HT-29 (cell line): ENCODE results near the gene TMEM266. TPM values are rescaled to one million over a fixed set of nuclear protein-coding genes. Genes with fewer than 3 reads are reported as not detected.
"Not testable (repeated sequence)": the region's sequence is repeated elsewhere in the genome, so short reads cannot be mapped to it uniquely, and the experiment has no call there.

Source experiments
- DNase-seq: peaks from one replicate; pipeline ENCODE4 v3.0.0-alpha.2; 2015; ENCODE audit warnings: low spot score
- total RNA-seq: library from RNA; depleted of rRNA; stranded (reverse); fragments of >200 nt; shearing (Covaris generic); gene quantifications from 2 replicates; pipeline ENCODE4 v1.2.3, GENCODE V29; 2014; rRNA removed

Gene TMEM266, protein sequence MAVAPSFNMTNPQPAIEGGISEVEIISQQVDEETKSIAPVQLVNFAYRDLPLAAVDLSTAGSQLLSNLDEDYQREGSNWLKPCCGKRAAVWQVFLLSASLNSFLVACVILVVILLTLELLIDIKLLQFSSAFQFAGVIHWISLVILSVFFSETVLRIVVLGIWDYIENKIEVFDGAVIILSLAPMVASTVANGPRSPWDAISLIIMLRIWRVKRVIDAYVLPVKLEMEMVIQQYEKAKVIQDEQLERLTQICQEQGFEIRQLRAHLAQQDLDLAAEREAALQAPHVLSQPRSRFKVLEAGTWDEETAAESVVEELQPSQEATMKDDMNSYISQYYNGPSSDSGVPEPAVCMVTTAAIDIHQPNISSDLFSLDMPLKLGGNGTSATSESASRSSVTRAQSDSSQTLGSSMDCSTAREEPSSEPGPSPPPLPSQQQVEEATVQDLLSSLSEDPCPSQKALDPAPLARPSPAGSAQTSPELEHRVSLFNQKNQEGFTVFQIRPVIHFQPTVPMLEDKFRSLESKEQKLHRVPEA
- not detected in 2 replicates for total RNA-seq

DNA sequence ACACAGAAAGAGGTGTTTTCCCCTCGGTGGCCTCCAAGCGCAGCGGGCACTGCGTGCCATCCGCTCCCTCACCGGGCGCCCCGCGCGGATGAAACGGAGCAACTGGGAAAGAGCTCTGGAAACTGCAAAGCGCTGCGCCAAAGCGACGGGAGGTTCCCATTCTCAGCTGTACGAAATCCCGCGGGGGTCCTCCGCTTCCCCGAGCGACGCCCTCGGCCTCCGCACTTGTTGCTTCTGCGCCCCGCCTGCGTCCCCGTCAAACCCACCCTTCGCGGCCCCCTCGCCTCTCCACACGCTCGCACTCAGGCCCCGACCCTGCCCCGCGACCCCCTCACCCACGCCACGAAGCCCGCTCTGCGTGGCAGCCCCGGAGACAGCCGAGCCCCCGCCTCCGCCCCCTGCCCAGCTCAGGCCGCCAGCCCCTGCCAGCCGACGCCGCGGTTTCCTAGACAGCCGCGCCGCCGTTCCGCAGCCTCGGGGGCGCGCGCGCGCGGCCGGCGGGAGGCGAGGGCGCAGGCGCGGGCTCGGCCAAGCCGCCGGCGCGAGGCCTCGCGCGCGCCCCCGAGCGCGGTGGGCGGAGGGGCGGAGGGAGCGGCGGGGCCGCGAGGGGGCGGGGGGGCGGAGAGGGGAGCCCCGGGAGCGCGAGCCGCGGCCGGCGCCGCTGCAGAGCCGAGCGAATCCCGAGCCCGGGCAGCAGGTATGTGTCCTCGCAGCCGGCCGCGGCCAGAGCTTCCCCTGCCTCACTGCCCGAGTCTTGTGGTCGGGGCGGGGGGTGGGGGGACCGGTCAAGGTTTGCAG is at the start of gene TMEM266:
TMEM266 (plus strand) TSS at position 666 of the 798 bp plus-strand sequence. CDS start 74,279 bp downstream, outside the sequence.
- DNase-seq, result peak; percentile 7

DNA sequence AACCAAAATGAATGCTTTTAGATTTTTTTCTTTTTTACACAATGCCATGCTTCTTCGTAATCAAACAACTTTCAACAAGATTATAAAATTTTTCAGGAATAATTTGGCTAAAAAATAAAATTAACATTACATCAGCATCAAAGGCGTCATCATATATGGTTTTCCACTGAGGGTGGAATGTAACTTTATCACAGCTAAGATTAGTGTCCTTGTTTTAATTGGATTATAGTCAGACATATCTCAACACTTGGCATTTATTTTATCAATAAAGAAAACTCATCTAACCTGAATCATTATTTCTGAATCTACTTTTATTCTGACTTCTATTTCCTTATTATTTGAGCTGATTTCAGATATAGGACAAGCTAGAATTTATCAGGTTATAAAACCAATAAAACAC is 49.2 kb upstream of the TMEM266 start:
- DNase-seq, result no peak

DNA sequence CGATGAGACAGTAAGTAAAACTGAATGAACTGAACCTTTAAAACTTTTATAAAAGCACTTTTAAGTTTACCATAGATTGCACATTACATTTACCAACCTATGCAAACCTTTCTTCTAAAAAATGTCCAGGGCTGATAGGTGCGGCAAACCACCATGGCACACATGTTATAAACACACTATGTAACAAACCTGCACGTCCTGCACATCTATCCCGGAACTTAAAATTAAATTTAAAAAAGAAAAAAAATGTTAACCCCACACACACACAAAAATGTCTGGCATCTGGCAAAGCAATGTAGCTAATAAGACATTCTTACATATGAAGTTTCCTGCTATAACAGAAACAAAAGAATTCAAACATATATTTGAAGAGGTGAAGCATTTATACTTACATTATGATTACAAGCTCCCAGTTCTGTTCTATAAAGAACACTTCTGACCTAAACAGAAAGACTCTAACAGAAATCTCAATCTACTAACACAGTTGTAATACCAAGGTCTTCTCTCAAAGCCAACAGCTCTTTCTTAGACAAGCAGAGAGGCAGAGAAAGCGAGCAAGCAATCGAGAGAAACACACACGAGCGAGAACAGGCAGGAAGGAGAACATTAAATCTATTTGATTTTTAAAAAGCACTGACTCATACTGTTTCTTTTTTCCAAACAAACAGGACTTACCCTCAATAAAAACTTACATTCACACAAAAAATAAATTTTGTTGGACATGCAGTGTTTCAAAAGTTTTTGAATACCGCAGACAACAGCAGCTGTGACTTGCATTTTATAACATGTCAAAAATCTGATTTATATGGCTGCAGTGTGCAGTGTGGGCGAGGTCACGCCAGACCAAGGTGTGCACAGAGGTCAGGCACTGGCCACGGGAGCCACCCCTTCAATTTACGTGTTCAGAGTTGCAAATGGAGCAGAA is 47.9 kb upstream of the TMEM266 start, which contains the start of gene NRG4:
NRG4 (minus strand) TSS at position 798 of the 925 bp plus-strand sequence. CDS start 1,194 bp downstream, outside the sequence.
- DNase-seq, result peak; percentile 62

DNA sequence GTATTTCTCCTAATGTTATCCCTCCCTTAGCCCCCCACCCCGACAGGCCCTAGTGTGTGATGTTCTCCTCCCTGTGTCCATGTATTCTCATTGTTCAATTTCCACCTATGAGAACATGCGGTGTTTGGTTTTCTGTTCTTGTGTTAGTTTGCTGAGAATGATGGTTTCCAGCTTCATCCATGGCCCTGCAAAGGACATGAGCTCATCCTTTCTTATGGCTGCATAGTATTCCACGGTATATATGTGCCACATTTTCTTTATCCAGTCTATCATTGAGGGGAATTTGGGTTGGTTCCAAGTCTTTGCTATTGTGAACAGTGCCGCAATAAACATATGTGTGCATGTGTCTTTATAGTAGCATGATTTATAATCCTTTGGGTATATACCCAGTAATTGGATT is 46.3 kb upstream of the TMEM266 start:
- not testable (repeated sequence) for DNase-seq

DNA sequence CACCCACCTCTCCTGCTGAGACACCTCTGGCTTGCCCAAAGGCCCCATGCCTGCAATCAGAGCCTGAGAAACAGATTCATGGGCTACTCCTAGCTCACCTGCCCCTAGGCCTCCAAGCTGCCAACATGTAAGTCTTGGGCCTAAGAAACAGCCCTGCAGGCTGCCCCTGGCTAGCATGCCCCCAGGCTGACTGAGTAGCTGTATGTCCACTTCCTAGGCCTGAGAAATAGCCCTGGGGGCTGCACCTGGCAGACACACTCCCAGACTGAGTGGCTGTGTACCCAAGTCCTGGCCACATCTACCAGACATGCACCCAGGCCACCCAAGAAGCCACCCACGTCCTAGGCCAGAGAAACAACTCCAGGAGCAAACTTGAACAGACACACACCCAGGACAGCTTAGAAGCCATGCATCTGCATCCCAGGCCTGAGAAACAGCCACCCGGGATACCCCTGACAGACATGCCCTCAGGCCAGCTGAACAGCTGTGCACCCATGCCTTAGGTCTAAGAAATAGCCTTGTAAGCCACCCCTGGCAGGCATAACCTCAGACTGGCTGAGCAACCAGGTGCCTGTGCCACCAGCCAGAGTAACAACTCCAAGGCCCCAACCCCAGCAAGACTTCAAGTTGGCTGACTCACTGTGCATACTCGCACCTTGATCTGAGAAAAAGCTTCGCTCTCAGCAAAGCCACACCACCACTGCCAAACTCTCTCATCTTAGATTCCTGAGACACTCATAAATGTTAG is 35.6 kb upstream of the TMEM266 start:
- no peak for DNase-seq

DNA sequence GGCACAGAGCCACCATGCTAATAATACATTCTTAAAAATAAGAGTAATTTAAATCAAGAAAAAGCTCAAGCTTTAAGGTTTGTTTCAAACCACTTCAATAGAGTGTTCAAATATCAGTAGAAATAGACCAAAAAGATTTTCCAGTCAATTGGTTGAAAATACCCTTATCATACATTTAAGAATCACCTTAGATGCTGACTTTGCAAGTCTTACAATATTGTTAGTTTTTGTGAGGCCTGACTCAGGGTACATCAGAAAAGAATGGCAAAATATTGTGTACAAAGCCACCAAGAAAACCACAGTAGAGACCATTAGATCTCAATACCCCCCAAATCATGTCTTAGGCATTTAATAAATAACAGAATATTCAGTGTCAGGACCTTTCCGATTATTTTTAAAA is 27.7 kb upstream of the TMEM266 start:
- no peak for DNase-seq

DNA sequence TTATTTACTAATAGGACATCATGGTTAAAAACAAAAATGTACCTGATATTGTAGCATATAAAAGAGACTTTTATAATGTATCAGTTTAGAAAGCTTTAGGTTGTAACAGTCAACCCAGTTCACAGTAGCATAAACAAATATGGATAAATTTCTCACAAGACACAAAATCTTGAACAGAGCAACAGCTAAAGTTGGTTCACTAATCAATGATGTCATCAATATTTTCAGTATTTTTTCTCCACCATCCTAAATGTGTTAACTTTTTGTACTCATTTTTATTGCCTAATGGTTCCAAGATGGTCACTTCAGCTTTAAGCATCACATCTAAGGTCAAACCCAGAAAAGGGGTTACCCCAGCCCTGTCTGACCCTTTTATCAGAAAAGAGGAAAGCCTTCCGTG is 26.3 kb upstream of the TMEM266 start:
- no peak for DNase-seq

DNA sequence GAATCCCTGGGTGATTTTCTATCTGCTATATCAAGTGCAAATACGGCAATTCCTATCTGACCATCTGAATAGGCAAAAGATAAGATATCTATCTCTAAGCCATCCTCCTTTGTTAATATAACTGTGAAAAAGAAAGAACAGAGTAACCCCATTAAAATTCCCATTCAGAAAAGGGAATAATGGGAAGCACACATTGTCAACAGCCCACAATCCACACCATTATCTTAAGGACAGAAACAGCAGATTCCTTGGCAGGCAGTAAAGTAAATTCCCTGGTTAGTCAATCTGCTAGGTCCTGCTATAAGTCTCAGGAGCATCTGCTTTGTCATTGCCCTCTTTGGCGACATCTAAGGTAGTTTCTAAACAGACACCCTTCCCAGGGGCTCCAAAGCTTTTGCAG is 25.7 kb upstream of the TMEM266 start:
- DNase-seq, result no peak

DNA sequence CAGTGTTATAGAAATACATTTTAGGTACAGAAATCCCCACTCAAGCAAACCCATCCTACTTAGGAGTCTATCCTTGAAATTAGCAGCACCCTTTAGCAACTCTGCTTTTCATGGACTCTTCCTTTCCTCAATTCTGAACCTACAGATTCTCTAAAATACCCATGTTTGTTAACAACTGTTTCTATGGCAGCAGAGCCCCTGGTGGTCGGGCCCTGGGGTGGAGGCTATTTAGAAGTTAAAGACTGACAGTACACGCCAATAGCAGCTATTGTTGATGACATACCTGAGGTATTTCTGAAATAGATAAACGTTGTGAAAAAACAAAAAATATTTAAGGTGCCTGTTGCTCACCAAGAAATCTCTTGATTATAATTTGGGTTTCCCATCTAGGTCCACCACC is 24.2 kb upstream of the TMEM266 start:
- no peak for DNase-seq

DNA sequence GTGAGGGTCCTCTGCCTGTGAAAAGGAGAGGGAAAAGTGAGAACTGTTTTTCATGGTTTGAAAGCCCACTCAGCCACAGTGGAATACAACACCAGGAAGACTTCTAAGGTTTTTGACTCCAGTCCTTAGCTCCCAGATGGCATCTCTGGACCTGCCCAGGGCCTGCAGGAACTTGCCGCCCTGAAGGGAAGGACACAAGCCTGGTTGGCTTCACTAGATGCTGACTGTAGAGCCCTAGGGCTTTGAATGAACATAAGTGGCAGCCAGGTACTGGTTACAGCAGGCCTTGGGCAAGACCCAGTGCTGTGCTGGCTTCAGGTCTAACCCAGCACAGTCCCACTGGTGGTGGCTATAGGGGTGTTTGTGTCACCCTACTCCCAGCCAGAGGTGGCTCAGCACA is 21.3 kb upstream of the TMEM266 start:
- no peak for DNase-seq

DNA sequence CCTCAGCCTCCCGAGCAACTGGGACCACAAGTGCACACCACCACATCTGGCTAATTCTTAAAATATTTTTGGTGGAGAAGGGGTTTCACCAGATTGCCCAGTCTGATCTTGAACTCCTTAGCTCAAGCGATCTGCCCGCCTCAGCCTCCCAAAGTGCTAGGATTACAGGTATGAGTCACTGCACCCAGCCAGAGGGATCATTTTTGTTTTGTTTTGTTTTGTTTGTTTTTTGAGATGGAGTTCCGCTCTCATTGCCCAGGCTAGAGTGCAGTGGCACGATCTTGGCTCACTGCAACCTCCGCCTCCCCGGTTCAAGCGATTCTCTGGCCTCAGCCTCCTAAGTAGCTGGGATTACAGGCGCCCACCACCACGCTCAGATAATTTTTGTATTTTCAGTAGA is 5.6 kb upstream of the TMEM266 start:
- DNase-seq, result not testable (repeated sequence)

DNA sequence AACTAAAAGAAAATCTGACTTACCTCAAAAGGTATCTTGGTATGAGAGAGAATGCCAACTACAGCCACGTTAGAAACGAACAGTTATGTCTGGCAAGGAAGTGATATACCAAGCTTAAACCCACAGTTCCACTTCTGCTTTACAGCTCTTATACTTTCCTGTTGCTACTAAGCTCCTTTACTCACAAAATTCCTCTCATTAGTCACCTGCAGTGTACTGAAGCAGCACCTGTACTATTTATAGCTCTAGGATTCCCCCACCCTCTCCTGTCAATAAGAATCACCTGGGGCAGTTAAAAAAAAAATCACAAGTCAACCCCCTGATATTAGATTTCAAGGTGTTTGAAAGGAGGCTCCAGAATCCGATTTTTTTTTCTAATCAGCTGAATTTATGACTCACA is 2.9 kb upstream of the TMEM266 start:
- peak; percentile 9 for DNase-seq

DNA sequence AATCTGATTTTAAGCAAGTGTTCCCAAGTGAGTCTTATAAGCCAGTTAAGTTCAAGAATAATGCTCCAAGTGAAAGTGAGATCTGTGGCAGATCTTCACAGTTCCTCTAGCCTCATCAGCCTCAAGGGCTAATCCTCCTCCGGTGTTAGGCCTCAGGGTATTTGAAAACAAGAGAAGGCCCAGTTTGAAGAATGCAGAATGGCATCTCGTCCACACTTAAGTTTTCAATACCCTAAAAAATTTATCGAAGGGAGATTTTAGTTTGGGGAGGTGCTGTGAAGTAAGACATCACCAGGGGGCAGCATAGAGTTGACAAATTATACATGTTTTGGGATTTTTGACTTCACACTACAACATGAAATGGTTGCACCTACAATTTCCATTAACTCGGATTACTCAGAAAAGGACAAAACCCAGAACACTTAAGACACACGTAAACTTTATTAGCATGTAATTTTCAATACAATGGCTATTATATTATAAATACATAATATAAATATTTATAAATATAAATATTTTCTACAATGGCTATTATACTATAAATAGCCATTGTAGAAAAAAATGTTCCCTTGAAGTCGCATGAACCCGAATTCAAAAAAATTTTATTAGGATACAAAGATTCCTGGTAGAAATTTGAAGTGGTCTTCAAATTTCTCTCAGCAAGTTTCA is 2.3 kb upstream of the TMEM266 start:
- peak; percentile 67 for DNase-seq

DNA sequence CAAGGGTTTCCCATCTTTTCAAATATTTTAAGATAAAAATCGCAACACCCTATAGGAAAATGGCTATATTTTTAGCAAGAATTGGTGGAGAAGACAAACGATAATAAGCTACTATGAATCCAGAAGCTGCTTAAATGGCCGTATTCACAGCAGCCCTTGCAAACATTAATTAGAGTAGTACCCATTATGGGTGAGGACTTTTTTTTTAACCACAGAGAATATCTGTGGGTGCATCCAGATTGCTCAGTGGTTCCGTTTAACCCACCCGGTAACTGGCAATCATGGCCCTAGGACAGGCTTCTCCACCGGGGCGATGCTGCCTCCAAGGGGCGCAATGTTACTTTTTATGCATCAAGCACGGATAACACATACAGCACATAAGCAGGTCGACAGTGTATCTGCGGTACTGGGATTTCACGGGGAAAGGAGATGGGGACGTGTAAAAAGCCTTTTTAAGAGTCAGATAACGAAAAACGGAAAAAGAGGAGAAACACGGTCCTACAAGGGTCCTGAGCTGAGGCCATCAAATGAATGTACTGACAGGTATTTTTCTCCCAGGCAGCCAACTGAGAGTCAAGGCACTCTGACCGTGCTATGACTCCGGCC is 968 bp upstream of the TMEM266 start:
- no peak for DNase-seq

DNA sequence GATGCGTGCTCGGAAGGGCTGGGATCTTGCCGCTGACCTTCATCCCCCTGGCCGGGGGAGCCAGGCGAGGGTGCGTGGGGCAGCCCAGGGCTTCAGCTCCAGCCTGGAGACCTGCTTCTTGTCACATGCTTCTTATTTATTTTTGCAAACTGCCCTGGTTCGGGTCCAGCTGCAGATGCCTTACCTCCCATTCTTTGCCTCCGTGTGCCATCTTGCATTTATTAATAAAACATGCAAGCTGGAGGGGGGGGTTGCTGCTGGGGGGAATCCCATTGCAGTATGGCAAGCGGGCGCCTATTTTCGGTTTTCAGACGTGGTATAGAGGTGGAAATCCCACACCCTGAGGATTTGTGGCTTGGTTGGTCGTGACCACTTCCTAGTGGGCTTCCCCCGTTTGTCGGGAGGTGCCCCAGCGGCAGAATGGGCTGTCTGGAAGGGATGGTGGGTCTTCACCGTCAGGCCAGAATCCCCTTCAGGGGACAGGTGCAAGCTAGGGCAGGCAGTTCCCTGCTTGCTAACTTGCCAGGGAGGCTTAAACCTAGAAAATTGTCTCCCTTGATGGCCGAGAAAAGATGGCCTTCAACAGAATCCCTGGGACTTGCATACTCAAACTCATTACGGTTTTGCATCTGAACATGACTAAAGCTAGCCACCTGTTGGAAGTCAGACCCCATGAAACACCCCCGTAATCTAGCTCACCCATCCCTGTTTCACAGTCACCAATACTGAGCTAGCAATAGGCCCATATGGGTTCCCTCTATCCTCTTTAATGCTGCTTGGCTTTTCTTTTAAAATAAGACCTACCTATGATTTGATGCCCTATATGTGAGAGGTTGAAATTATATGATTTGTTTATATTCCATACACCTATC is 569 bp downstream of the TMEM266 start:
- DNase-seq, result no peak

DNA sequence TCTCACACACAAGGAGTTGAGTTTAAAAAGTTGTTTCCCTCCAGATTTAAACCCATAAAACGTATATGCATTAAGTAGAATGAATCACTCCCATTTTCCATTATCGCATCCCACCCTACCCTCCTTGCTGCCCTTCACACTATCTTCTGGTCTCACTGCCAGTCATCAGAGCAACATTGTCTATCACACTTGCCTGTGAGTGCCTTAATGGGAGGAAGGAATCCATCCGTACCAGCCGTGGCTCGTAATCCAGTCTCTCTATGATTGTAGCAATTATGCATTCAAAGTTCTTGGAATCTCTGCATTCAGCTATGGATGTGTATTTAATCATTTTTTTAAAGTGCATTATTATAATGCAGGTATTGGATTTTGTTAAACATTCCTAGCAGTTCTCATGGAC is 1.9 kb downstream of the TMEM266 start:
- DNase-seq, result no peak

DNA sequence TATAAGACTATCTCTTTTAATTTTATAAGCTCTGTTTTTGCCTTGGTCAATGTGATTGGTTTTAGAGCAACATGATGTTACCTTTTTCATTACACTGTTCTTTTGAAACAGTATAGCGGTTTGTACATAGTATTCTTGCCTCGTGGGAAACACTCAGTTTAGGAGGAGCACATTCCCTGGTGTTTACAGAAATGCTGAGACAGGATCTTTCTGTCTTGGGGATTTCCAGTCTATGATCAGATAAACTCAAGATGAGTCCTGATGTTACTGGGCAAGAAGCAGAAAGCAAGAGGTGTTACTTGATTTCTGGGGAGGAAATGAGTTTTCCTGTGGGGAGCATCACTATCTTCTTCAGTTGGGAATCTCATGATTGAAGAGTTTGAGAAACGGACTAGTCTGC is 2.5 kb downstream of the TMEM266 start:
- DNase-seq, result no peak

DNA sequence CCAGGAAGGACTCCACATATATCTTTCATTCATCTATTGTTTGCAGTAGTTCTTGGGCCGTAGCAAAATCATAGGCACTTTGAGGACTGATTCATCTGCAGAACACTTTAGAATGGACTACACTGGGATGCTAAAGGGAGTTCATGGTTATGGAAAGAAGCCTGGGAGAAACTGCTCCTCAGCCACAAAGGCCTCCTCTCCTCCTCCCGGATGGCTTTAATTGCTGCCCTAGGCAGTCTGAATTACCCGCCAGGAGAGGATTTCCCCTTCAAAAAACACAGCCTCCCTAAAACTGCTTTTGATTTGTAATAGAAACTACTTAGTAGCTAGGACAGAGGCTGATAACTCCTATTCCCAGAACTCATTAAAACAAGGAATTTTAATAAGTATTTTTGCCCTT is 4.6 kb downstream of the TMEM266 start:
- no peak for DNase-seq

DNA sequence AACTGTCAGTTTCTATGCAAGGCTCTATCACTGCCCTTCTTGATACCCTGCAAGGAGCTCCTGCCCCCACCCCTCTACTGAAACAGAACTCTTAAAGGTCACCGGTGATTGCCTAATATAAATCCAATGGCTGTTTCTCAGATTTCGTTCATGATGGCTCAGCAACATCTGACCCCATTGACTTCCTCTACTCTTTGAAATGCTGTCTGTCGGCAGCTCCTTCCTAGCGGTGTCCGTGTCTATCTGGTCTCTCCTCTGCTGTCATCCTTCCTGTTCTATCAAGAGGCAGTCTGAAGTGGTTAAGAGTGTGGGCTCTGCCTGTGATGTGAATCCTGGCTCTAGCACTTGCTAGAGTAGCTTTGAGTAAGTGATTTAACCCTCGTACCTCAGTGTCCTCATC is 5.5 kb downstream of the TMEM266 start:
- DNase-seq, result no peak
